NCI-H345 (cell line): ENCODE measurements around the gene SORCS3.

Source experiments
- DNase-seq: peaks from one replicate; lab custom pipeline; 2025; lab: John Stamatoyannopoulos, UW

The SORCS3 gene

DNA sequence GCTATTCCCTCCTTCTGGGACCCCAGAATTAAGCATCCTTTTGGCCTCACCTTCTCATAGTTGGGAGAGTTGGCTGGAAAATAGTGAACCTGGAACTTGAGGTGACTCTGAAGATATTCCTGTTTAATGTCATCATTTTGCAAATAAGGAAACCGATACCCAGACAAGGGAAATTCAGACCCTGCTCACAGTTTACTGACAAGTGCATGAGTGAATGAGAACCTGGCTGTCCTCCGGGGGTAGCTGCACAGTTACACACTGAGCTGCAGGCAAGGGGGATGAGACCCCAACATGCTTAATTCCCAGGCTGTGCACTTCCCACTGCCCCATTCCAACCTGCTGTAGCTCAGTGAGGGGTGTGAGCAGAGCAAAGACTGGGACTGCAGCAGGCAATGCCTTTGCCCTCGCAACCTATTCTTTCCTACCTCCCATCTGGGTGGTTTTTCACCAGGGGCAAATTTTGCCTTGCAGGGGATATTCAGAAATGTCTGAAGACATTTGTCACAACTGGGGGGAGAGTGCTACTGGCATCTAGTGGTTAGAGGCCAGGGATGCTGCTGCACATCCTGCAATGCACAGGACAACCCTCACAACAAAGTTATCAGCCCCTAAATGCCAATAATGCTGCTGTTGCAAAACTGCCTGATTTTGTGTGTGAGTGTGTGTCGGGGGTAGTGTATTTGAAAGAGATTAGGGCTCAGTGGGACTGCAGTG is 136.2 kb downstream of the SORCS3 start:
- DNase-seq: no peak

GRCh38 chr10:104778371-104778770 is 137.3 kb downstream of the SORCS3 start:
- no peak for DNase-seq

GRCh38 chr10:104779701-104780100 is 138.6 kb downstream of the SORCS3 start:
- no peak for DNase-seq

- no peak for DNase-seq
These were observed 139.1 kb downstream of the SORCS3 start for GRCh38 chr10:104780165-104780564.

GRCh38 chr10:104780946-104781595 is 140.0 kb downstream of the SORCS3 start:
- no peak for DNase-seq

DNA sequence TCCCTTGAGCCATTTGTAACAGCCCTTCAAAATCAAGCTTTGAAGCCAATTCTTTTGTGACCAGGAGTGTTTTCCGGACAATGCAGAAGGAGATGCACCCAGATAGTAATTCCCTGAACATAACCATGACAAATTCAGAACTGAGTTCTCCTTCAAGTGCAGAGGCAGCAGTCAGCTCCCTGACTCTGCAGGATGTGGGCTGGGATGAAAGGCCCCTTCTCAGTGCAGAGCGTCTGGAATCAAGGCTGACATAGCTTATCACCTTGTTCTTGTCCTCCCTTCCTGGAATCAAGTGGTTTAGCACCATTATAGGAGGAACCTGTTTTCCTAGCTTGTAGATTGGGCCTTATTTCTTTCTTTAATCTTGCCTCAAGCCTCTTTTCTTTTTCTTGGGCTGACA is 143.4 kb downstream of the SORCS3 start:
- DNase-seq: no peak

DNA sequence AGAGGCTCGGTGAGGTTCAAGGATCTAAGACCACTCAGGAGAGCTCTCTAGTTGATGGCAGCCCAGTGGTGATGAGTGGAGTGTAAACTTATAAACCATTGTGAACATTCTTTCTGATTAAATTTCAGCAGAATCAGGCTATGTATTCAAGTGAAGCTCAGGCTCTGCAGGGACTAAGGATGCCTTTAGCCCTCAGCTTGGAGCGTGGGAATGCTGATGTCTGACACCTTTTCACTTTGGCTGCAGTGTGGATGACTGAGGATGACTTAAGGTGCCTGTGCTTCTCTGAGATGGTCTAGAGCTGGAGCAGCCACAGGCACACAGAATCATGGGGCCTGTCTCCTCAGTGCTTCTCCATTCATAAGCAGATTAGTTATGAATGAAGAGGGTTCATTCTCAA is 150.4 kb downstream of the SORCS3 start:
- DNase-seq: no peak

GRCh38 chr10:104795411-104795810 is 154.3 kb downstream of the SORCS3 start:
- DNase-seq: no peak

DNA sequence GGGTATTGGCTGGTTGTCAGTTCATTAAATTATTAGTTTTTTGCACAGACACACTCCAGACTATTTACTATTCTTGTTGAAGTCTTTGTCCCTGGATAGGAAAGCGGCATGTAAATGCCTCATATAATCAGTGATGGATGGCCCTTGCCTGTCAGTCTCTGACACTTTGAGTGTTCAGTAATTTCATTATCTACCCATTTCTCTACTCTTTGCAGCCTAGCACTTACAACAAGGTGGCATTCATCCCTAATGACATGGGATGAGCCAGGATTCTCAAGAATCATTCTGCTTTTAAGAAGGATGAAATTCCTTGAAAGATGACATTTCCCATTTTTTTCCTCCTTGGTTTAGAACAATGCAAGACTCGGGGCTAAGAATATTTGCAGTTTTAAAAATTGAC is 155.7 kb downstream of the SORCS3 start:
- DNase-seq: no peak

DNA sequence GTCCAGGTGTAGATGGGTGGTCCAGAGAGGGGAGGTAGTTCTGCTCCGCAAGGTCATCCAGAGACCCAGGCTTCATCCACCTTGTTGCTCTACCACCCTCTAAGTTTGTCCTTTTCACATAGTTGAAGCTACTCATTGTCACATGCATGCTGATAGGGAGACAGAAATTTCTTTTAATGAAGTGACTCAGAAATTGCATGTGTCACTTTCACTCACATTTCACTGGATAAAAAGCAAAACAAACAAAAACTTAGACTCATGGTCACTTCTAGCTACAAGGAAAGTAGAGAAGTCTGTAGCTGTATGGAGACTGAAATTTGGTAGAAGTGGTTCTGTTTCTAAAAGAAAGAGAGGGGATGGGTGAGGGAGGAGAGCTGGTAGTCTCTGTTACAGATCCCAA is 161.9 kb downstream of the SORCS3 start:
- DNase-seq: no peak

GRCh38 chr10:104804880-104805279 is 163.8 kb downstream of the SORCS3 start:
- DNase-seq: no peak

- DNase-seq: no peak
These were observed 165.7 kb downstream of the SORCS3 start for GRCh38 chr10:104806801-104807200.

DNA sequence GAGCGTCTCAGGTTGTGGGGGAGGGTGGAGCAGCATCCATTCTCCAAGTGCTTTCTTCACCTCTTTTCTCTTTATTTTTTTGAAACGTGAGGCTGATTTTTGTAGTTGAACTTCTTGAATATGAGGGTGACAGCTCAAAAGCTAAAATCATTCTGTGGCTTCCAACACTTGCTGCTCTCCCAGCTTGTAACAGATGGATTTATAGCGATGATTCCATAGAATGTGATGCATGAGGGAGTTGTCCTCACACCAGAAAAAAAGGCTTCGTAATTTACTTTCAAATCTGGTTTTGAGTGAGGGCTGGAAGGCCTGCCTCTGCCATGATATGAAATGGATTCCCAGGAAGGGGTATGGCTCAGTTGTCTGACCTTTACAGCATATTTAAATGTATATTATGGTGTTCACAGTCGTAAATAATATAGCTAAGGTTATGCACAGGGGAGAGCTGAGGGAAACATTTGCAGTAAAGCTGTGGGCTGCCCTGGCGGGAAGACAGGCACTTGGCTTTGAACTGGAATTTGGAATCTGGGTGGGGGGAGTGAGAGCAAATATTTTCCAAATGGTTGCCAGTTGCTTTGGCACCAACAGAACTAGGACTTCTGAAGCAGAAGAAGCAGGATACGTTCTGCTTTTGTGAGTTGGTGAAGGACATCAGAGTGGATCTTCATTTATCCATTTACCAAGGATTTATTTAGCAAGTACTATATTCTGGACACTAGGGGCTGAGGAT is 166.7 kb downstream of the SORCS3 start:
- no peak for DNase-seq

DNA sequence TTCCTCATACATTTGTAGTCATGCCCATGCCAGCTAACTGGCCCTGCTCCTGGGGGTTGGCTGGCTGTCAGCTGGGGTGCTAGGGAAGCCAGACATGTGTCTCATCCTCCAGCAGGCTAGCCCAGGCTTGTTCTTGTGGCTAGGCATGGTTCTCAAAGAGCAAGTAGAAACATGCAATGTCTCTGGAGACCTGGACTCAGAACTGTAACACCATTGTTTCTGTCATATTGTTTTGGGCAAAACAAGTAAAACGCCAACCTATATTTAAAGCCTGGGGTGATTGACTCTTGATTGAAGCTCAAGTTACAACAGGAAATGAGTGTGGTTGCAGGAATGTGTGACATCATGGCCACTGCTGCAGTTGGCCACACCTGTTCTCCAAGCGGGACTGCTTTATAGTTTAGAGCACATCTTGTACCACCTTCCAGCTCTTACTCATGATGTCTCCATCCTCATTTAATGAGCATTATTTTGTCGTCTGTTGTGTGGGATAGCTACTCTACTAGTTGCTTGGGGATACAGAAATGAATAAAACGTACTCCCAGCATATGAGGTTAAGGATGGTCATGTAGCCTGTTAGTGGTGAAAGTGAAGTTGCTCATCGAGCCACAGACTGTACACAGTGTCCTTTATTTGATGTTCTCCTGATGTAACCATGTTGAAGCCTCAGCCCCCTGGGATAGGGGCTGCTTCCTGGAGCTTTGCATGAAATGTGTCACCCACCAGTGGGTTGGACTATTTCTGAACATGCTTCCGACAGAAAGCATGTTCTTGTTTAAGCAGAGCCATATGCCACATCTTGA is 168.4 kb downstream of the SORCS3 start:
- peak; percentile 53 for DNase-seq

DNA sequence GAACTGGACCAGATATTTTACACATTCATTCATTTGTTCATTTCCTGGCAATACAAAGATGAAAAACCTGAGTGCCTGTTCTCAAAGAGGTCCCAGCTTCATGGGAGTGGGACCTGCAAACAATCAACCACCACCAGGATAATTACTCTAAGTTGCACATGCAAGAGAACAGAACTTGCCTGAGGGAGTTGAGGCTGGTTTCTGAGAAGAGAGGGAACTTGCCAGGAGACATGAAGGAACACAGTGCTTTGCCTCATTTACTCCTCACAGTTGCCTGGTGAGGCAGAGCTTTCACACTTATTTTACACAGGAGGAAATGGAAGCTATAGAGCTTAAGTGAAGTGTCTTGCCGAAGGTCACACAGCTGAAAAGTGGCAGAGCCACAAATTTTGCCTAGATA is 170.1 kb downstream of the SORCS3 start:
- no peak for DNase-seq

GRCh38 chr10:104816501-104816900 is 175.4 kb downstream of the SORCS3 start:
- no peak for DNase-seq

GRCh38 chr10:104819731-104820130 is 178.6 kb downstream of the SORCS3 start:
- DNase-seq: no peak

- no peak for DNase-seq
These were observed 181.0 kb downstream of the SORCS3 start for GRCh38 chr10:104822088-104822487.

DNA sequence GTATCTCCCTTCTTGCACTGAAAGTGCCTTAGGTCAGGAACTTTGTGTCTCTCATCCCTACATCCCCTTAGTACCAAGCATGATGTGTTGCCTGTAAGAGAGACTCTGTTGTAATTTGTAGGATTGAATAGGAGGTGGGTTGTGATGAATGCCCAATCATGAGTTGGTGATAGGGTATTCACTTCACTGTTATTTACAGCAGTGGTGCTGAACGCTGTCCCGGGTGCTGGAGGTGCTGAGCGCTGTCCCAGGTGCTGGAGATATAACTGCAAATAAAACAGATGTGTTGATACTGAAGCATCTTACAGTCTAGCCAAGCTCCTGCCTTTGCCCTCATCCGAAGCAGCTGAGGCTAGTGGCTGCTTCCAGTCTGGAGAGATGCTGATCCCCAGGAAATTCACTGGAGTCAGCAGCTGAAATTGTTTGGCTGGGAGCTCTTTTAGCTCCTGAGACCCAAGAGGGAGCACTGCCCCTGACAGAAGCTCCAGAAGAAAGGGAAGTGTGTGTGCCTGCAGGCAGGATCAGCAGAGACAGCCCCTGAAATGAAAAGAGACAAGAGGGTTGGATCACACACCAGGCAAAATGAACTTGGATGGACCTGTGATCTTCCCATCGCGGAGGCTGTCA is 183.4 kb downstream of the SORCS3 start:
- DNase-seq: no peak

- no peak for DNase-seq
These were observed 190.2 kb downstream of the SORCS3 start for GRCh38 chr10:104831272-104831671.

GRCh38 chr10:104834580-104834979 is 193.5 kb downstream of the SORCS3 start:
- DNase-seq: no peak

GRCh38 chr10:104835422-104835821 is 194.3 kb downstream of the SORCS3 start:
- peak; percentile 14 for DNase-seq
